Islet of Langerhans (tissue), 1 donor: ENCODE results near the gene SLC22A9.

ENCODE experiments used
- FAIRE-seq: peaks from one replicate; lab custom pipeline; 2011; peaks lifted over from hg19 to GRCh38; lab: Jason Lieb, UNC

SLC22A9 gene

GRCh38 chr11:63445118-63445517 is 75.5 kb downstream of the SLC22A9 start:
- no peak for FAIRE-seq

GRCh38 chr11:63445720-63446119 is 76.1 kb downstream of the SLC22A9 start:
- FAIRE-seq = no peak

- FAIRE-seq = no peak
Measured at GRCh38 chr11:63448646-63449045, 79.1 kb downstream of the SLC22A9 start.

- no peak for FAIRE-seq
Measured at GRCh38 chr11:63459586-63459985, 90.0 kb downstream of the SLC22A9 start.
